GM21447 (cell line): ENCODE measurements around the gene SCD5.

Experiments used
- ATAC-seq: cut with Tn5 transposase; IDR thresholded peaks from one replicate; pipeline ENCODE4 v1.9.1; 2021; ENCODE audit not compliant: unreplicated experiment

Gene SCD5

GRCh38 chr4:82697561-82697960 is 101.0 kb downstream of the SCD5 start:
- ATAC-seq = no peak

- ATAC-seq = no peak
Measured at GRCh38 chr4:82696117-82696860, 102.3 kb downstream of the SCD5 start.

GRCh38 chr4:82694892-82695291 is 103.7 kb downstream of the SCD5 start:
- no peak for ATAC-seq

GRCh38 chr4:82694046-82694445 is 104.5 kb downstream of the SCD5 start:
- ATAC-seq = no peak

GRCh38 chr4:82692101-82692780 is 106.4 kb downstream of the SCD5 start:
- ATAC-seq = no peak

- ATAC-seq = no peak
Measured at GRCh38 chr4:82691431-82691830, 107.2 kb downstream of the SCD5 start.

GRCh38 chr4:82688091-82688795 is 110.4 kb downstream of the SCD5 start:
- no peak for ATAC-seq

GRCh38 chr4:82687531-82687930 is 111.1 kb downstream of the SCD5 start:
- ATAC-seq = no peak

- no peak for ATAC-seq
Measured at GRCh38 chr4:82681754-82682153, 116.8 kb downstream of the SCD5 start.

- no peak for ATAC-seq
Measured at GRCh38 chr4:82680834-82681233, 117.8 kb downstream of the SCD5 start.

- no peak for ATAC-seq
Measured at GRCh38 chr4:82679531-82679930, 119.1 kb downstream of the SCD5 start.

GRCh38 chr4:82678051-82678450 is 120.5 kb downstream of the SCD5 start:
- no peak for ATAC-seq

GRCh38 chr4:82677327-82677726 is 121.3 kb downstream of the SCD5 start:
- ATAC-seq = no peak

- no peak for ATAC-seq
Measured at GRCh38 chr4:82667761-82668480, 130.7 kb downstream of the SCD5 start.

- ATAC-seq = no peak
Measured at GRCh38 chr4:82666970-82667665, 131.5 kb downstream of the SCD5 start.

- no peak for ATAC-seq
Measured at GRCh38 chr4:82661181-82661992, 137.2 kb downstream of the SCD5 start.

GRCh38 chr4:82652062-82652461 is 146.5 kb downstream of the SCD5 start:
- no peak for ATAC-seq

GRCh38 chr4:82650868-82651267 is 147.7 kb downstream of the SCD5 start:
- ATAC-seq = no peak

- no peak for ATAC-seq
Measured at GRCh38 chr4:82648356-82648755, 150.2 kb downstream of the SCD5 start.
